Measurements from ENCODE around the gene LGALS3. TPM values are rescaled to one million over a fixed set of nuclear protein-coding genes. Genes with fewer than 3 reads are reported as not detected.

Gene LGALS3
- total and polyA plus RNA-seq, 2 experiments from 2014 or later = 461 to 766 TPM

GRCh38 chr14:55086938-55087337, 42.1 kb upstream of the LGALS3 start:
- H2AFZ ChIP-seq = no peak overlapping the region
- DNase-seq (ENCODE audit: low spot score) = no peak
- no peaks in the 10 kb centered on the region for H4K20me1 ChIP-seq (ENCODE audit: insufficient read depth, poor library complexity, severe bottlenecking)
- H3K27me3 ChIP-seq = no peaks in the 10 kb centered on the region
- no peaks in the 10 kb centered on the region for H3K36me3 ChIP-seq (replicated peaks; ENCODE audit: insufficient read depth, low read depth)
- no peak overlapping the region for H3K4me2 ChIP-seq
- H3K4me3 ChIP-seq = no peak overlapping the region
- no peaks in the 10 kb centered on the region for H3K79me2 ChIP-seq
- H3K27ac ChIP-seq = no peak overlapping the region
- WGBS (ENCODE audit: low lambda C conversion rate, missing lambda C conversion rate) = 95% methylated on average over 9 of the region's 9 CpGs
- H3K9me3 ChIP-seq (ENCODE audit: low read depth) = no peaks in the 10 kb centered on the region
- peaks cover 8% of the 10 kb centered on the region for H3K4me1 ChIP-seq (ENCODE audit: insufficient read depth)
- H3K9me2 ChIP-seq (replicated peaks; ENCODE audit: insufficient read depth) = no peaks in the 10 kb centered on the region
- TF ChIP-seq EZH2phosphoT487 (IDR thresholded peaks at IDR 0.05; ENCODE audit: low read depth, severe bottlenecking, unreplicated experiment) = no peak
- TF ChIP-seq CTCF (IDR thresholded peaks at IDR 0.05; ENCODE audit: poor library complexity) = no peak
- no peak for TF ChIP-seq EZH2 (IDR thresholded peaks at IDR 0.05; ENCODE audit: borderline replicate concordance)

- H3K4me2 ChIP-seq = no peak overlapping the region
- TF ChIP-seq EZH2 (IDR thresholded peaks at IDR 0.05; ENCODE audit: borderline replicate concordance) (no peak), CTCF (IDR thresholded peaks at IDR 0.05; ENCODE audit: poor library complexity) (no peak), EZH2phosphoT487 (IDR thresholded peaks at IDR 0.05; ENCODE audit: low read depth, severe bottlenecking, unreplicated experiment) (no peak)
Observed at GRCh38 chr14:55088356-55088755, 40.7 kb upstream of the LGALS3 start.

GRCh38 chr14:55092341-55092740, 36.7 kb upstream of the LGALS3 start:
- H3K79me2 ChIP-seq = no peaks in the 10 kb centered on the region
- no peaks in the 10 kb centered on the region for H3K36me3 ChIP-seq (replicated peaks; ENCODE audit: insufficient read depth, low read depth)
- H3K27me3 ChIP-seq = no peaks in the 10 kb centered on the region
- no peak for DNase-seq (ENCODE audit: low spot score)
- H2AFZ ChIP-seq = no peak overlapping the region
- H3K27ac ChIP-seq = peak overlapping the region; percentile 83
- H3K9me3 ChIP-seq (ENCODE audit: low read depth) = no peaks in the 10 kb centered on the region
- no peaks in the 10 kb centered on the region for H4K20me1 ChIP-seq (ENCODE audit: insufficient read depth, poor library complexity, severe bottlenecking)
- WGBS (ENCODE audit: low lambda C conversion rate, missing lambda C conversion rate) = 56% methylated on average over 4 of the region's 4 CpGs
- H3K9me2 ChIP-seq (replicated peaks; ENCODE audit: insufficient read depth) = no peaks in the 10 kb centered on the region
- H3K4me1 ChIP-seq (ENCODE audit: insufficient read depth) = peaks cover 17% of the 10 kb centered on the region
- TF ChIP-seq EZH2phosphoT487 (IDR thresholded peaks at IDR 0.05; ENCODE audit: low read depth, severe bottlenecking, unreplicated experiment) (no peak), EZH2 (IDR thresholded peaks at IDR 0.05; ENCODE audit: borderline replicate concordance) (no peak), CTCF (IDR thresholded peaks at IDR 0.05; ENCODE audit: poor library complexity) (no peak)
- H3K4me3 ChIP-seq = no peak overlapping the region
- H3K4me2 ChIP-seq = peak overlapping the region; percentile 37

More at GRCh38 chr14:55088356-55088755, 40.7 kb upstream of the LGALS3 start:
- Histone ChIP-seq H4K20me1 (ENCODE audit: insufficient read depth, poor library complexity, severe bottlenecking) (no peaks in the 10 kb centered on the region), H3K79me2 (no peaks in the 10 kb centered on the region), H2AFZ (no peak overlapping the region), H3K9me3 (ENCODE audit: low read depth) (no peaks in the 10 kb centered on the region), H3K36me3 (replicated peaks; ENCODE audit: insufficient read depth, low read depth) (no peaks in the 10 kb centered on the region), H3K9me2 (replicated peaks; ENCODE audit: insufficient read depth) (no peaks in the 10 kb centered on the region), H3K27me3 (no peaks in the 10 kb centered on the region), H3K27ac (no peak overlapping the region), H3K4me3 (no peak overlapping the region), H3K4me1 (ENCODE audit: insufficient read depth) (peaks cover 17% of the 10 kb centered on the region)
- no peak for DNase-seq (ENCODE audit: low spot score)
